Measurements from ENCODE around the gene DYNLRB1. TPM values are rescaled to one million over a fixed set of nuclear protein-coding genes. Genes with fewer than 3 reads are reported as not detected.

Gene DYNLRB1
- total RNA-seq, 1 experiment from 2014 or later, result 127 TPM

DNA sequence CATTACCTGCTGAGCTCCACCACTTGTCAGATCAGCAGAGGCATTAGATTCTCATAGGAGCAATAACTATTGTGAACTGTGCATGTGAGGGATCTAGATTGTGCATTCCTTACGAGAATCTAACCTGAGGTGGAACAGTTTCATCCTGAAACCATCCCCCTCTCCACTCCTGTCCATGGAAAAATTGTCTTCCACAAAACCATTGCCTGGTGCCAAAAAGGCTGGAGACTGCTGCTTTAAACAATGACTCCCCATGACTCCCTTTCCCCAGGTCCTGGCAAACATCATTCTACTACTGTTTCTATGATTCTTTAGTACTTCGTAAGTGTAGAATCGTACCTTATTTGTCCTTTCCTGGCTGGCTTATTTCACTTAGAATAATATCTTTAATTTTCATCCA is 9.7 kb upstream of the DYNLRB1 start:
- no peaks in the 10 kb centered on the region for H3K4me1 Mint-ChIP-seq (ENCODE audit: insufficient read depth, unreplicated experiment)
- H3K36me3 Mint-ChIP-seq (ENCODE audit: insufficient read depth, unreplicated experiment), result peaks cover 70% of the 10 kb centered on the region
- no peak overlapping the region for H3K4me3 Mint-ChIP-seq (ENCODE audit: unreplicated experiment)
- TF ChIP-seq, protein P1, sequence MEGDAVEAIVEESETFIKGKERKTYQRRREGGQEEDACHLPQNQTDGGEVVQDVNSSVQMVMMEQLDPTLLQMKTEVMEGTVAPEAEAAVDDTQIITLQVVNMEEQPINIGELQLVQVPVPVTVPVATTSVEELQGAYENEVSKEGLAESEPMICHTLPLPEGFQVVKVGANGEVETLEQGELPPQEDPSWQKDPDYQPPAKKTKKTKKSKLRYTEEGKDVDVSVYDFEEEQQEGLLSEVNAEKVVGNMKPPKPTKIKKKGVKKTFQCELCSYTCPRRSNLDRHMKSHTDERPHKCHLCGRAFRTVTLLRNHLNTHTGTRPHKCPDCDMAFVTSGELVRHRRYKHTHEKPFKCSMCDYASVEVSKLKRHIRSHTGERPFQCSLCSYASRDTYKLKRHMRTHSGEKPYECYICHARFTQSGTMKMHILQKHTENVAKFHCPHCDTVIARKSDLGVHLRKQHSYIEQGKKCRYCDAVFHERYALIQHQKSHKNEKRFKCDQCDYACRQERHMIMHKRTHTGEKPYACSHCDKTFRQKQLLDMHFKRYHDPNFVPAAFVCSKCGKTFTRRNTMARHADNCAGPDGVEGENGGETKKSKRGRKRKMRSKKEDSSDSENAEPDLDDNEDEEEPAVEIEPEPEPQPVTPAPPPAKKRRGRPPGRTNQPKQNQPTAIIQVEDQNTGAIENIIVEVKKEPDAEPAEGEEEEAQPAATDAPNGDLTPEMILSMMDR (IDR thresholded peaks at IDR 0.05; ENCODE audit: unreplicated experiment), result no peak
- DNase-seq (ENCODE audit: unreplicated experiment), result no peak
- no peaks in the 10 kb centered on the region for H3K27me3 Mint-ChIP-seq (ENCODE audit: insufficient read depth, unreplicated experiment)
- CTCF ChIA-PET, result interaction anchor here (1.2 kb wide), 1 partner anchor 42 kb away, joined by 3 read pairs; no protein-coding TSS in a partner anchor
- no TSS peak for BruUV-seq (replicated peaks)
- no peak overlapping the region for H3K27ac Mint-ChIP-seq (ENCODE audit: low read depth, unreplicated experiment)
- intact Hi-C loops (cut with micrococcal nuclease), result no loop called here
- H3K9me3 Mint-ChIP-seq (ENCODE audit: unreplicated experiment), result no peaks in the 10 kb centered on the region
- POLR2A ChIA-PET, result interaction anchor here (1.2 to 4.6 kb wide), 2 partner anchors 9 to 15 kb away, joined by 4 to 41 read pairs; partner anchors contain the start of gene DYNLRB1

DNA sequence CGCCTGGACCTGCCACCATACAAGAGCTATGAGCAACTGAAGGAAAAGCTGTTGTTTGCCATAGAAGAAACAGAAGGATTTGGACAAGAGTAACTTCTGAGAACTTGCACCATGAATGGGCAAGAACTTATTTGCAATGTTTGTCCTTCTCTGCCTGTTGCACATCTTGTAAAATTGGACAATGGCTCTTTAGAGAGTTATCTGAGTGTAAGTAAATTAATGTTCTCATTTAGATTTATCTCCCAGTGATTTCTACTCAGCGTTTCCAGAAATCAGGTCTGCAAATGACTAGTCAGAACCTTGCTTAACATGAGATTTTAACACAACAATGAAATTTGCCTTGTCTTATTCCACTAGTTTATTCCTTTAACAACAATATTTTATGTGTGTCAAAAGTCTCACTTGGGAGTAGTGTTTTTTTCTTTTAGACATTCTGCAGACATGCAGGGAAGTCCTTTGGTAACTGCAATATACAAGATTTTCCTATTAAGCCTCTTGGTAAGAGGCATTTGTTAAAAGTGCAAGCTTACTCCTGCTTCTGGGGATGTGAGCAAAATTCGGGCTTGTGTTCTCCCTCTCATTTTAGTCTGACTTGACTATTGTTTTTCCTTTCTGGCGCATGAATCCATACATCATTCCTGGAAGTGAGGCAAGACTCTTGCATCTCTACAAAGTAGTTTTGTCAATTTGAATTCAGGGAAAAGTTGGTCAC is 8.4 kb upstream of the DYNLRB1 start:
- H3K27me3 Mint-ChIP-seq (ENCODE audit: insufficient read depth, unreplicated experiment), result no peaks in the 10 kb centered on the region
- TF ChIP-seq, protein P1 (IDR thresholded peaks at IDR 0.05; ENCODE audit: unreplicated experiment), result no peak
- no TSS peak for BruUV-seq (replicated peaks)
- H3K9me3 Mint-ChIP-seq (ENCODE audit: unreplicated experiment), result no peaks in the 10 kb centered on the region
- H3K4me3 Mint-ChIP-seq (ENCODE audit: unreplicated experiment), result no peak overlapping the region
- POLR2A ChIA-PET, result interaction anchor here (1.0 kb wide), 1 partner anchor 9 kb away, joined by 5 read pairs; no protein-coding TSS in a partner anchor
- CTCF ChIA-PET, result no interaction called here
- no peak overlapping the region for H3K27ac Mint-ChIP-seq (ENCODE audit: low read depth, unreplicated experiment)
- DNase-seq (ENCODE audit: unreplicated experiment), result no peak
- intact Hi-C loops (cut with micrococcal nuclease), result no loop called here
- H3K4me1 Mint-ChIP-seq (ENCODE audit: insufficient read depth, unreplicated experiment), result no peaks in the 10 kb centered on the region
- H3K36me3 Mint-ChIP-seq (ENCODE audit: insufficient read depth, unreplicated experiment), result peaks cover 69% of the 10 kb centered on the region

DNA sequence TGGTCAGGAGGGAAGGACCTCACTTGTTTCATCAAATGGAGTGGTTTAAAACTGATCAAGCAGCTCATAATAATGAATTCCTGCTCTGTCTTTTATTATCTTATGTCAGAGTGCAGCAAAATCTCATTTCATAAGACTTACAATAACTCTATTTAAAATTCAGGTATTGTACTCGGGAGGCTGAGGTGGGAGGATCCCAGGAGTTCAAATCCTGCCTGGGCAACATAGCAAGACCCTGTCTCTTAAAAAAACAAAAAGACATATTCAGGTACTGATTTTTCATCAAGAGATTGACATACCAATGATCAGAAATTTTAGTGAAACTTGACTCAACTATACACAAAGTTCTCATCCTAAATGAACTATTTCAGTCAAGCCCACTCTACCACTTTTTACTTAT is 5.6 kb upstream of the DYNLRB1 start:
- DNase-seq (ENCODE audit: unreplicated experiment), result no peak
- BruUV-seq (replicated peaks), result no TSS peak
- CTCF ChIA-PET, result interaction anchor here (0.6 to 0.8 kb wide), 2 partner anchors 198 to 216 kb away, joined by 3 to 4 read pairs; no protein-coding TSS in a partner anchor

DNA sequence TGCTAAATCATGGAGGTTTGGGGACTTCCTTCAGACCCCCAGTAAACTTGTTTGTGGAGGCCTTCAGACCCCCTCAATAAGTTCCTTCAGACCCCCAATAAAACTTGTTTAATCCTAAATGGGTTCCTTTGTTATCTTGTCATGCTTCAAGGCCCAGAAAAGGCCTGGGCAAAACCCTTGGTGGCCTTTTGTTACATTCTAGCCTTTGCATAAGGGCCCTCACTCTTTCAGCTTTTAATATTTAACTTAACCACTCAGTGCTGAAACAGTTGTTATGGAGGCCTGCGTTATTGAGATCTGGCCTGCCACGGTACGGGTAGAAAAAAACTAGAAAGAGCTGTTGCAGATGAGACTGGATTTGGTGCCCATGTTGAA is 4.3 kb upstream of the DYNLRB1 start:
- POLR2A ChIA-PET, result interaction anchor here (0.6 to 1.3 kb wide), 3 partner anchors 14 to 700 kb away, joined by 3 to 5 read pairs (median 3); partner anchors contain the start of gene AHCY
- no peaks in the 10 kb centered on the region for H3K9me3 Mint-ChIP-seq (ENCODE audit: unreplicated experiment)
- H3K4me1 Mint-ChIP-seq (ENCODE audit: insufficient read depth, unreplicated experiment), result peaks cover 15% of the 10 kb centered on the region
- H3K4me3 Mint-ChIP-seq (ENCODE audit: unreplicated experiment), result no peak overlapping the region
- TF ChIP-seq, protein P1 (IDR thresholded peaks at IDR 0.05; ENCODE audit: unreplicated experiment), result no peak
- intact Hi-C loops (cut with micrococcal nuclease), result no loop called here
- no peak for DNase-seq (ENCODE audit: unreplicated experiment)
- H3K27ac Mint-ChIP-seq (ENCODE audit: low read depth, unreplicated experiment), result peak overlapping the region; percentile 18
- no TSS peak for BruUV-seq (replicated peaks)
- CTCF ChIA-PET, result interaction anchor here (0.7 to 1.9 kb wide), 5 partner anchors 19 to 321 kb away, joined by 3 to 9 read pairs (median 3); no protein-coding TSS in a partner anchor
- H3K36me3 Mint-ChIP-seq (ENCODE audit: insufficient read depth, unreplicated experiment), result peaks cover 60% of the 10 kb centered on the region
- no peaks in the 10 kb centered on the region for H3K27me3 Mint-ChIP-seq (ENCODE audit: insufficient read depth, unreplicated experiment)

More for the DNA sequence above, 5.6 kb upstream of the DYNLRB1 start:
- H3K27ac Mint-ChIP-seq (ENCODE audit: low read depth, unreplicated experiment), result no peak overlapping the region
- POLR2A ChIA-PET, result interaction anchor here (0.7 kb wide), 1 partner anchor 119 kb away, joined by 3 read pairs; no protein-coding TSS in a partner anchor
- H3K4me1 Mint-ChIP-seq (ENCODE audit: insufficient read depth, unreplicated experiment), result peaks cover 15% of the 10 kb centered on the region
- intact Hi-C loops (cut with micrococcal nuclease), result no loop called here
- no peaks in the 10 kb centered on the region for H3K27me3 Mint-ChIP-seq (ENCODE audit: insufficient read depth, unreplicated experiment)
- TF ChIP-seq, protein P1 (IDR thresholded peaks at IDR 0.05; ENCODE audit: unreplicated experiment), result no peak
- no peaks in the 10 kb centered on the region for H3K9me3 Mint-ChIP-seq (ENCODE audit: unreplicated experiment)
- H3K36me3 Mint-ChIP-seq (ENCODE audit: insufficient read depth, unreplicated experiment), result peaks cover 63% of the 10 kb centered on the region
- H3K4me3 Mint-ChIP-seq (ENCODE audit: unreplicated experiment), result no peak overlapping the region
